BE2C (cell line): ENCODE data around the gene WFDC9.
"Not testable (repeated sequence)": the region's sequence is repeated elsewhere in the genome, so short reads cannot be mapped to it uniquely, and the experiment has no call there.

ENCODE experiments used
- DNase-seq: peaks from one replicate; pipeline ENCODE4 v3.0.0-alpha.2; 2020
- H3K27me3 ChIP-seq: fragments of 250-450 bp; sonication (Bioruptor Pico); 2 replicates; pipeline ENCODE4 v1.5.1; 2020; ENCODE audit warnings: mild to moderate bottlenecking
- H3K36me3 ChIP-seq: fragments of 250-450 bp; sonication (Bioruptor Pico); 2 replicates; pipeline ENCODE4 v1.5.1; 2020; ENCODE audit warnings: mild to moderate bottlenecking
- H3K4me1 ChIP-seq: fragments of 250-450 bp; sonication (Bioruptor Pico); 2 replicates; pipeline ENCODE4 v1.5.1; 2020
- H3K4me3 ChIP-seq: 2 replicates; pipeline ENCODE4 v1.5.1; 2011; ENCODE audit warnings: low read depth, low read length
- H3K9me3 ChIP-seq: fragments of 250-450 bp; sonication (Bioruptor Pico); 2 replicates; pipeline ENCODE4 v1.5.1; 2020
- CTCF ChIP-seq: IDR thresholded peaks from 2 replicates; pipeline ENCODE4 v1.5.1; 2012; ENCODE audit warnings: mild to moderate bottlenecking, low read depth, low read length

The WFDC9 gene

GRCh38 chr20:45583502-45583901 is 47.6 kb downstream of the WFDC9 start:
- H3K27me3 ChIP-seq, result peaks cover 22% of the 10 kb centered on the region
- no peaks in the 10 kb centered on the region for H3K4me1 ChIP-seq
- H3K36me3 ChIP-seq, result no peaks in the 10 kb centered on the region
- DNase-seq, result no peak
- no peak for TF ChIP-seq CTCF
- H3K9me3 ChIP-seq, result no peaks in the 10 kb centered on the region
- H3K4me3 ChIP-seq, result no peak overlapping the region

GRCh38 chr20:45581702-45582101 is 49.4 kb downstream of the WFDC9 start:
- no peaks in the 10 kb centered on the region for H3K4me1 ChIP-seq
- no peak for TF ChIP-seq CTCF
- H3K36me3 ChIP-seq, result no peaks in the 10 kb centered on the region
- DNase-seq, result no peak
- no peak overlapping the region for H3K4me3 ChIP-seq
- H3K9me3 ChIP-seq, result no peaks in the 10 kb centered on the region
- peaks cover 22% of the 10 kb centered on the region for H3K27me3 ChIP-seq

DNA sequence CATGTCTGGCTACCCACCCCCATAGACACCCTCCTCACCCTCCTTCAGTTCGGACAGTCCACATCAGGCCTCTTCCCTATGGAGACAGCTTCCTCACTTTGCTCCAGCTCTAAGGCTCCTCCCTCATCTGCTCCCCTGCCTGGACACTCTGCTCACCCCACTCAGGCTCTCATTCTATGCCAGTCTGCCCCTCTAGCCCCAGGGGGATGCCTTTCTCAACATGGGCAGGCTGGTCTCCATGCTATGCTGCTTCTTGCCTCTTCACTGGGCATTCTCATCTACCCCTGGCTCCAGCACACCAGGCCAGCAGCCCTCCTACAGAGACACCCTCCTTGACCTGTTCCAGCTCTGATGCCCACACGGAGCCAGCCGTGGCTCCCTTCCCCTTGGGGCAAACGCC is 51.9 kb downstream of the WFDC9 start, which contains the start of gene WFDC8:
Gene WFDC8, minus strand, starts transcription at position 101 of the 400 bp plus-strand sequence. Its CDS starts 37 bp downstream, at position 64.
- no peak within 1 kb of the TSS for H3K4me3 ChIP-seq
- H3K4me1 ChIP-seq, result no peaks in the 10 kb centered on the region
- peaks cover 22% of the 10 kb centered on the region for H3K27me3 ChIP-seq
- H3K9me3 ChIP-seq, result no peaks in the 10 kb centered on the region
- no peak for TF ChIP-seq CTCF
- no peaks in the 10 kb centered on the region for H3K36me3 ChIP-seq
- no peak for DNase-seq

- H3K27me3 ChIP-seq, result peaks cover 15% of the 10 kb centered on the region
- TF ChIP-seq CTCF, result no peak
- no peak overlapping the region for H3K4me3 ChIP-seq
- H3K9me3 ChIP-seq, result no peaks in the 10 kb centered on the region
- H3K4me1 ChIP-seq, result no peaks in the 10 kb centered on the region
- no peak for DNase-seq
- H3K36me3 ChIP-seq, result no peaks in the 10 kb centered on the region
These were observed 52.9 kb downstream of the WFDC9 start for GRCh38 chr20:45578231-45578630.

DNA sequence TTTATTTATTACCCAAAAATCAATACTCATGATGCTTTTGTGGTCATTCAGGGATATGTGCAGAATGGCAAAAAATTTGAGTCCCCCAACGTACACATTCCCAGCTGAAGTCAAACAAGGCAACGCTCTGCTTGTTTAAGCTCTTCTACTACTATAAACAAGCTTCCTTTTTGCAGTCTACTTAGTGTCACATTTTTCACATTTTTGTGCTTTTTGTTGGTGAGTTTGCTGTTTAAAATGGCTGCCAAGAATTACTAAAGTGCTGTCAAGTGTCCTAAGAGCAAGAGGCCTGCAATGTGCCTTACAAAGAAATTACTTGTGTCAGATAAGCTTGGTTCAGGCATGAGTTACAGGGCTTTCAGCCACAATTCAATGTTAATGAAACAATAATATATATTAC is 54.1 kb downstream of the WFDC9 start:
- H3K4me3 ChIP-seq, result no peak overlapping the region
- DNase-seq, result no peak

GRCh38 chr20:45575931-45576330 is 55.2 kb downstream of the WFDC9 start:
- TF ChIP-seq CTCF, result no peak
- DNase-seq, result no peak
- Histone ChIP-seq H3K4me3 (no peak overlapping the region), H3K27me3 (peaks cover 3% of the 10 kb centered on the region), H3K4me1 (no peaks in the 10 kb centered on the region), H3K9me3 (no peaks in the 10 kb centered on the region), H3K36me3 (no peaks in the 10 kb centered on the region)

More for the DNA sequence above, 54.1 kb downstream of the WFDC9 start:
- Histone ChIP-seq H3K27me3 (peaks cover 9% of the 10 kb centered on the region), H3K4me1 (no peaks in the 10 kb centered on the region), H3K9me3 (no peaks in the 10 kb centered on the region), H3K36me3 (no peaks in the 10 kb centered on the region)
- no peak for TF ChIP-seq CTCF

GRCh38 chr20:45569650-45570049 is 61.4 kb downstream of the WFDC9 start:
- not testable (repeated sequence) for H3K9me3 ChIP-seq, H3K4me1 ChIP-seq, H3K36me3 ChIP-seq, DNase-seq, H3K4me3 ChIP-seq, H3K27me3 ChIP-seq
